ENCODE data around the gene FHL2. TPM values are rescaled to one million over a fixed set of nuclear protein-coding genes. Genes with fewer than 3 reads are reported as not detected.
A peak's percentile ranks its signal among the peaks of the same experiment; 100 is the strongest.

The FHL2 gene
- total RNA-seq, 4 donors from 2014 or later = 93.9 to 150 (median 109) TPM

GRCh38 chr2:105409717-105410116, 10.9 kb upstream of the FHL2 start:
- peak overlapping the region; percentile 36 to 76 (median 72) for H3K27ac ChIP-seq

GRCh38 chr2:105407946-105408743, 9.3 kb upstream of the FHL2 start:
- 82 to 91% methylated on average over 6 to 7 of the region's 7 CpGs for whole genome bisulfite sequencing, 2 donors (ENCODE audit: low coverage in 1 of 2)
- no peaks in the 10 kb centered on the region for H3K9me3 ChIP-seq
- H3K27ac ChIP-seq = peak overlapping the region in 1 of 4 donors; percentile 70
- H3K36me3 ChIP-seq = no peaks in the 10 kb centered on the region
- no peak overlapping the region for H3K4me3 ChIP-seq
- no peak for ATAC-seq
- TF ChIP-seq CTCF (IDR thresholded peaks at IDR 0.05) (no peak), EP300 (IDR thresholded peaks at IDR 0.05) (no peak), POLR2AphosphoS5 (IDR thresholded peaks at IDR 0.05) (no peak), POLR2A (IDR thresholded peaks at IDR 0.05) (no peak)
- H3K27me3 ChIP-seq = no peaks in the 10 kb centered on the region
- H3K4me1 ChIP-seq = peaks cover 5 to 32% (median 5%) of the 10 kb centered on the region in 3 donors

More at GRCh38 chr2:105409717-105410116, 10.9 kb upstream of the FHL2 start:
- 16% methylated on average over 3 of the region's 6 CpGs; no CpG with 5 or more reads in 1 of the 2 donors for WGBS, 2 donors (ENCODE audit: low coverage in 1 of 2)
- Histone ChIP-seq H3K36me3 (no peaks in the 10 kb centered on the region), H3K27me3 (no peaks in the 10 kb centered on the region), H3K9me3 (no peaks in the 10 kb centered on the region), H3K4me1 (peaks cover 5 to 25% (median 5%) of the 10 kb centered on the region in 3 donors), H3K4me3 (no peak overlapping the region)
- peak; percentile 95 for ATAC-seq
- peak in 1 of 4 experiments; percentile 28 for TF ChIP-seq CTCF (IDR thresholded peaks at IDR 0.05)
- peak; percentile 98 for TF ChIP-seq POLR2AphosphoS5 (IDR thresholded peaks at IDR 0.05)
- no peak for TF ChIP-seq POLR2A (IDR thresholded peaks at IDR 0.05)

GRCh38 chr2:105406221-105406620, 7.4 kb upstream of the FHL2 start:
- TF ChIP-seq EP300 (IDR thresholded peaks at IDR 0.05) (no peak), POLR2AphosphoS5 (IDR thresholded peaks at IDR 0.05) (no peak), CTCF (IDR thresholded peaks at IDR 0.05) (no peak), POLR2A (IDR thresholded peaks at IDR 0.05) (no peak)
- Histone ChIP-seq H3K27ac (no peak overlapping the region), H3K9me3 (no peaks in the 10 kb centered on the region), H3K4me3 (no peak overlapping the region), H3K27me3 (no peaks in the 10 kb centered on the region), H3K4me1 (peaks cover 5 to 32% (median 5%) of the 10 kb centered on the region in 3 donors), H3K36me3 (no peaks in the 10 kb centered on the region)
- WGBS, 2 donors (ENCODE audit: low coverage in 1 of 2) = 56 to 61% methylated on average over 5 of the region's 5 CpGs
- no peak for ATAC-seq

- Histone ChIP-seq H3K4me3 (no peak overlapping the region), H3K9me3 (no peaks in the 10 kb centered on the region), H3K27ac (no peak overlapping the region), H3K4me1 (peaks cover 4 to 24% (median 5%) of the 10 kb centered on the region in 3 donors), H3K36me3 (no peaks in the 10 kb centered on the region), H3K27me3 (no peaks in the 10 kb centered on the region)
- WGBS, 2 donors (ENCODE audit: low coverage in 1 of 2) = 88 to 94% methylated on average over 2 to 4 of the region's 4 CpGs
- no peak for ATAC-seq
- no peak for TF ChIP-seq EP300 (IDR thresholded peaks at IDR 0.05)
- no peak for TF ChIP-seq POLR2AphosphoS5 (IDR thresholded peaks at IDR 0.05)
- no peak for TF ChIP-seq CTCF (IDR thresholded peaks at IDR 0.05)
- TF ChIP-seq POLR2A (IDR thresholded peaks at IDR 0.05) = no peak
These were observed 6.4 kb upstream of the FHL2 start for GRCh38 chr2:105405291-105405690.

GRCh38 chr2:105404736-105405135, 5.9 kb upstream of the FHL2 start:
- no peak overlapping the region for H3K27ac ChIP-seq
- WGBS, 2 donors (ENCODE audit: low coverage in 1 of 2) = 71 to 83% methylated on average over 1 to 3 of the region's 3 CpGs

More at GRCh38 chr2:105404736-105405135, 5.9 kb upstream of the FHL2 start:
- Histone ChIP-seq H3K36me3 (no peaks in the 10 kb centered on the region), H3K4me3 (no peak overlapping the region), H3K27me3 (no peaks in the 10 kb centered on the region), H3K4me1 (peaks cover 0 to 18% (median 0%) of the 10 kb centered on the region in 3 donors), H3K9me3 (no peaks in the 10 kb centered on the region)
- no peak for ATAC-seq
- TF ChIP-seq CTCF (IDR thresholded peaks at IDR 0.05) = no peak
- TF ChIP-seq EP300 (IDR thresholded peaks at IDR 0.05) = no peak
- no peak for TF ChIP-seq POLR2A (IDR thresholded peaks at IDR 0.05)
- TF ChIP-seq POLR2AphosphoS5 (IDR thresholded peaks at IDR 0.05) = no peak

All from gastroesophageal sphincter (tissue), 4 donors.